DOHH2 (cell line): ENCODE measurements around the gene MAP4K4.
"Not testable (repeated sequence)": the region's sequence is repeated elsewhere in the genome, so short reads cannot be mapped to it uniquely, and the experiment has no call there.

Experiments
- H3F3A ChIP-seq: fragments of 200-600 bp; sonication (generic), shearing (Covaris generic); 2 replicates; pipeline ENCODE4 v1.6.0; 2016; ENCODE audit warnings: antibody characterized with exemption, mild to moderate bottlenecking; ENCODE audit not compliant: control insufficient read depth, insufficient read depth
- H3K27ac ChIP-seq: fragments of 200-600 bp; sonication (generic); 2 replicates; pipeline ENCODE4 v1.5.1; 2014; ENCODE audit warnings: low read depth, mild to moderate bottlenecking, low read length, moderate library complexity
- H3K27me3 ChIP-seq: fragments of 200-600 bp; sonication (generic); 2 replicates; pipeline ENCODE4 v1.6.1; 2014; ENCODE audit warnings: mild to moderate bottlenecking, low read length, mixed read lengths; ENCODE audit not compliant: control insufficient read depth
- H3K36me3 ChIP-seq: fragments of 200-600 bp; sonication (generic); 2 replicates; pipeline ENCODE4 v1.6.1; 2014; ENCODE audit warnings: mild to moderate bottlenecking, low read length, moderate library complexity, mixed read lengths; ENCODE audit not compliant: control insufficient read depth
- H3K4me1 ChIP-seq: fragments of 200-600 bp; sonication (generic); 2 replicates; pipeline ENCODE4 v1.6.1; 2014; ENCODE audit warnings: mild to moderate bottlenecking, low read length, mixed read lengths; ENCODE audit not compliant: control insufficient read depth
- H3K4me2 ChIP-seq: fragments of 200-600 bp; sonication (generic); 2 replicates; pipeline ENCODE4 v1.6.0; 2014; ENCODE audit warnings: mild to moderate bottlenecking, low read length, moderate library complexity
- H3K4me3 ChIP-seq: fragments of 200-600 bp; sonication (generic); 2 replicates; pipeline ENCODE4 v1.5.1; 2014; ENCODE audit warnings: mild to moderate bottlenecking, low read length, mixed read lengths
- H3K79me2 ChIP-seq: fragments of 200-600 bp; sonication (generic); 2 replicates; pipeline ENCODE4 v1.6.1; 2014; ENCODE audit warnings: mild to moderate bottlenecking, low read length, mixed read lengths; ENCODE audit not compliant: control insufficient read depth
- H3K9me2 ChIP-seq: fragments of 200-600 bp; sonication (generic); replicated peaks from 2 replicates; pipeline ENCODE4 v1.6.1; 2014; ENCODE audit warnings: mild to moderate bottlenecking, low read length, mixed read lengths; ENCODE audit not compliant: control insufficient read depth
- H3K9me3 ChIP-seq: fragments of 200-600 bp; sonication (generic); 2 replicates; pipeline ENCODE4 v1.6.1; 2014; ENCODE audit warnings: antibody characterized with exemption, low read length, mixed read lengths; ENCODE audit not compliant: control insufficient read depth, insufficient read depth
- H4K20me1 ChIP-seq: fragments of 200-600 bp; sonication (generic); 2 replicates; pipeline ENCODE4 v1.6.0; 2014; ENCODE audit warnings: low read depth, mild to moderate bottlenecking, antibody characterized with exemption, low read length, moderate library complexity; ENCODE audit not compliant: control insufficient read depth, insufficient read depth
- CTCF ChIP-seq: fragments of 200-600 bp; sonication (generic); IDR thresholded peaks from one replicate; pipeline ENCODE4 v1.5.1; 2014; ENCODE audit warnings: antibody characterized with exemption, mild to moderate bottlenecking, low read depth, low read length; ENCODE audit not compliant: poor library complexity, severe bottlenecking
- EZH2phosphoT487 ChIP-seq: fragments of 200-600 bp; sonication (generic); IDR thresholded peaks from 2 replicates; pipeline ENCODE4 v1.6.1; 2017; ENCODE audit warnings: borderline replicate concordance, mild to moderate bottlenecking, antibody characterized with exemption, low read length, moderate library complexity, mixed read lengths

Gene MAP4K4

GRCh38 chr2:101909760-101910159 is 212.3 kb downstream of the MAP4K4 start:
- Histone ChIP-seq H3K4me2 (no peak overlapping the region), H3F3A (no peaks in the 10 kb centered on the region), H3K79me2 (no peaks in the 10 kb centered on the region), H3K27me3 (no peaks in the 10 kb centered on the region), H3K9me2 (no peaks in the 10 kb centered on the region), H3K9me3 (peaks cover 14% of the 10 kb centered on the region; the same call in 1 of the 2 replicates), H3K4me1 (no peaks in the 10 kb centered on the region), H3K36me3 (no peaks in the 10 kb centered on the region), H3K27ac (no peak overlapping the region), H3K4me3 (no peak overlapping the region), H4K20me1 (no peaks in the 10 kb centered on the region)
- TF ChIP-seq CTCF (no peak), EZH2phosphoT487 (no peak)

GRCh38 chr2:101912545-101912944 is 215.0 kb downstream of the MAP4K4 start:
- no peaks in the 10 kb centered on the region for H3K79me2 ChIP-seq
- TF ChIP-seq CTCF: no peak
- H3K4me1 ChIP-seq: no peaks in the 10 kb centered on the region
- H3K4me2 ChIP-seq: no peak overlapping the region
- H3K9me2 ChIP-seq: no peaks in the 10 kb centered on the region
- no peaks in the 10 kb centered on the region for H3K36me3 ChIP-seq
- no peaks in the 10 kb centered on the region for H3F3A ChIP-seq
- no peaks in the 10 kb centered on the region for H3K27me3 ChIP-seq
- no peaks in the 10 kb centered on the region for H4K20me1 ChIP-seq
- no peak overlapping the region for H3K27ac ChIP-seq
- H3K9me3 ChIP-seq: peaks cover 14% of the 10 kb centered on the region; the same call in 1 of the 2 replicates
- no peak overlapping the region for H3K4me3 ChIP-seq

GRCh38 chr2:101921319-101921952 is 223.9 kb downstream of the MAP4K4 start:
- H3F3A ChIP-seq: no peaks in the 10 kb centered on the region
- H3K4me1 ChIP-seq: no peaks in the 10 kb centered on the region
- no peak overlapping the region for H3K4me3 ChIP-seq
- H3K9me2 ChIP-seq: no peaks in the 10 kb centered on the region
- no peaks in the 10 kb centered on the region for H3K79me2 ChIP-seq
- no peaks in the 10 kb centered on the region for H3K9me3 ChIP-seq
- no peaks in the 10 kb centered on the region for H4K20me1 ChIP-seq
- H3K4me2 ChIP-seq: no peak overlapping the region
- no peak overlapping the region for H3K27ac ChIP-seq
- H3K27me3 ChIP-seq: no peaks in the 10 kb centered on the region
- TF ChIP-seq CTCF: no peak
- no peak for TF ChIP-seq EZH2phosphoT487
- no peaks in the 10 kb centered on the region for H3K36me3 ChIP-seq

- H3F3A ChIP-seq: no peaks in the 10 kb centered on the region
- no peaks in the 10 kb centered on the region for H3K4me1 ChIP-seq
- H3K79me2 ChIP-seq: no peaks in the 10 kb centered on the region
- H3K4me2 ChIP-seq: no peak overlapping the region
- no peaks in the 10 kb centered on the region for H3K9me2 ChIP-seq
- TF ChIP-seq EZH2phosphoT487: no peak
- no peak for TF ChIP-seq CTCF
- H3K27ac ChIP-seq: no peak overlapping the region
- H3K4me3 ChIP-seq: no peak overlapping the region
- peaks cover 2% of the 10 kb centered on the region; the same call in 1 of the 2 replicates for H3K9me3 ChIP-seq
- no peaks in the 10 kb centered on the region for H3K36me3 ChIP-seq
- no peaks in the 10 kb centered on the region for H4K20me1 ChIP-seq
- H3K27me3 ChIP-seq: no peaks in the 10 kb centered on the region
These were observed 224.4 kb downstream of the MAP4K4 start for GRCh38 chr2:101921953-101922325.

GRCh38 chr2:101924311-101924710 is 226.8 kb downstream of the MAP4K4 start:
- peaks cover 10% of the 10 kb centered on the region; the same call in 1 of the 2 replicates for H3K9me3 ChIP-seq
- not testable (repeated sequence) for H4K20me1 ChIP-seq, H3K27me3 ChIP-seq, H3F3A ChIP-seq, H3K4me3 ChIP-seq, H3K9me2 ChIP-seq, H3K36me3 ChIP-seq, H3K79me2 ChIP-seq, H3K4me2 ChIP-seq, H3K27ac ChIP-seq, H3K4me1 ChIP-seq
